D721Med (cell line): ENCODE results near the gene KCNJ6.

Experiments
- DNase-seq: peaks from one replicate; pipeline ENCODE4 v3.0.0; 2011; ENCODE audit warnings: low spot score; ENCODE audit not compliant: insufficient read length
- FAIRE-seq: peaks from 2 replicates; lab custom pipeline; 2011; peaks lifted over from hg19 to GRCh38; lab: Jason Lieb, UNC
- CTCF ChIP-seq: IDR thresholded peaks from 2 replicates; pipeline ENCODE4 v1.5.1; 2012; ENCODE audit warnings: mild to moderate bottlenecking, control low read depth; ENCODE audit not compliant: insufficient read depth; ENCODE audit errors: missing control alignments

Gene KCNJ6

GRCh38 chr21:37748351-37748750 is 167.9 kb downstream of the KCNJ6 start:
- FAIRE-seq (no peak), DNase-seq (no peak)
- TF ChIP-seq CTCF: no peak

GRCh38 chr21:37746849-37747248 is 169.4 kb downstream of the KCNJ6 start:
- TF ChIP-seq CTCF: no peak
- DNase-seq: no peak
- FAIRE-seq: no peak

GRCh38 chr21:37744551-37744950 is 171.7 kb downstream of the KCNJ6 start:
- DNase-seq (no peak), FAIRE-seq (no peak)
- no peak for TF ChIP-seq CTCF

GRCh38 chr21:37742532-37742931 is 173.7 kb downstream of the KCNJ6 start:
- no peak for FAIRE-seq
- DNase-seq: no peak
- no peak for TF ChIP-seq CTCF

- no peak for FAIRE-seq
- no peak for TF ChIP-seq CTCF
Observed at GRCh38 chr21:37742115-37742514, 174.1 kb downstream of the KCNJ6 start.

GRCh38 chr21:37737996-37738395 is 178.3 kb downstream of the KCNJ6 start:
- no peak for DNase-seq
- no peak for FAIRE-seq
- TF ChIP-seq CTCF: no peak

More at GRCh38 chr21:37742115-37742514, 174.1 kb downstream of the KCNJ6 start:
- DNase-seq: no peak

GRCh38 chr21:37737507-37737906 is 178.8 kb downstream of the KCNJ6 start:
- DNase-seq (no peak), FAIRE-seq (no peak)
- no peak for TF ChIP-seq CTCF
